Prostate gland (tissue), 2 donors: ENCODE data around the gene MIGA2. TPM values are rescaled to one million over a fixed set of nuclear protein-coding genes. Genes with fewer than 3 reads are reported as not detected.
"Not testable (repeated sequence)": the region's sequence is repeated elsewhere in the genome, so short reads cannot be mapped to it uniquely, and the experiment has no call there.

Experiments used
- DNase-seq: peaks from one replicate; pipeline ENCODE4 v3.0.0-alpha.2; 2019; ENCODE audit warnings: low spot score
- H3K27ac ChIP-seq, 2 donors: fragments of 200-600 bp; sonication (generic); 2 replicates each; pipeline ENCODE4 v1.5.1; 2017 to 2019
- H3K27me3 ChIP-seq: fragments of 200-600 bp; sonication (generic); replicated peaks from 2 replicates; pipeline ENCODE4 v1.5.1; 2019; ENCODE audit not compliant: insufficient read depth
- H3K36me3 ChIP-seq, 2 donors: fragments of 200-600 bp; sonication (generic); 1 replicate in 1 of 2; 2 replicates in 1 of 2; pipeline versions ENCODE4 v1.5.1 to v1.8.1; 2017 to 2019
- H3K4me1 ChIP-seq: fragments of 200-600 bp; sonication (generic); replicated peaks from 2 replicates; pipeline ENCODE4 v1.5.1; 2019
- H3K4me3 ChIP-seq, 2 donors: fragments of 200-600 bp; sonication (generic); 2 replicates each; pipeline ENCODE4 v1.5.1; 2017 to 2019
- H3K9me3 ChIP-seq: fragments of 200-600 bp; sonication (generic); 2 replicates; pipeline ENCODE4 v1.5.1; 2017
- CTCF ChIP-seq, 4 experiments: fragments of 200-600 bp in 2 of 4; fragments of 450-650 bp in 2 of 4; sonication (generic) in 2 of 4; IDR thresholded peaks; 1 replicate in 3 of 4; 2 replicates in 1 of 4; pipeline ENCODE4 v1.5.1; 2016 to 2019; ENCODE audit warnings: antibody characterized with exemption in 4 of 4, mild to moderate bottlenecking in 2 of 4, moderate library complexity in 2 of 4
- POLR2A ChIP-seq: fragments of 450-650 bp; IDR thresholded peaks from one replicate; pipeline ENCODE4 v1.6.1; 2016; ENCODE audit warnings: antibody characterized with exemption, mild to moderate bottlenecking
- POLR2AphosphoS5 ChIP-seq: sonication (generic); formaldehyde crosslinking; IDR thresholded peaks from one replicate; pipeline ENCODE4 v1.6.1; 2017; ENCODE audit warnings: antibody characterized with exemption
- WGBS: methylation state at CpG from one replicate; pipeline ENCODE4 v1.1.5; 2018; 5-methylcytosine and 5-hydroxymethylcytosine counted together
- intact Hi-C: fragments of 100-400 bp; cut with DNase I; formaldehyde crosslinking; loops from one replicate; pipeline ENCODE4 v1.14.2; 2022
- total RNA-seq, 2 donors: library from RNA; depleted of rRNA; stranded (reverse); fragments of >200 nt; gene quantifications; one replicate each; pipeline ENCODE4 v1.1.0, GENCODE V29; 2016

Gene MIGA2
- total RNA-seq, 2 donors from 2014 or later = 54.5 to 56.5 TPM

- H3K4me3 ChIP-seq = no peak overlapping the region
- no peak overlapping the region for H3K27ac ChIP-seq
- peaks cover 5% of the 10 kb centered on the region for H3K4me1 ChIP-seq
- TF ChIP-seq CTCF (IDR thresholded peaks at IDR 0.05) (no peak), POLR2A (no peak), POLR2AphosphoS5 (no peak)
- 89% methylated on average over 12 of the region's 12 CpGs for WGBS
- no peak for DNase-seq
- intact Hi-C loops = no loop called here
- no peaks in the 10 kb centered on the region for H3K27me3 ChIP-seq
- H3K36me3 ChIP-seq = no peaks in the 10 kb centered on the region
- no peaks in the 10 kb centered on the region for H3K9me3 ChIP-seq
Measured at GRCh38 chr9:129032541-129033159, 3.8 kb upstream of the MIGA2 start.

- DNase-seq = no peak
- TF ChIP-seq POLR2A = no peak
- TF ChIP-seq POLR2AphosphoS5 = no peak
- TF ChIP-seq CTCF (IDR thresholded peaks at IDR 0.05) = no peak
- Histone ChIP-seq H3K36me3 (no peaks in the 10 kb centered on the region), H3K27me3 (no peaks in the 10 kb centered on the region), H3K9me3 (no peaks in the 10 kb centered on the region), H3K4me3 (no peak overlapping the region), H3K4me1 (peaks cover 10% of the 10 kb centered on the region), H3K27ac (no peak overlapping the region)
- 90% methylated on average over 8 of the region's 8 CpGs for WGBS
- intact Hi-C loops = no loop called here
Measured at GRCh38 chr9:129033216-129033615, 3.2 kb upstream of the MIGA2 start.

GRCh38 chr9:129035838-129036237, 588 bp upstream of the MIGA2 start:
- Histone ChIP-seq H3K4me1 (peaks cover 11% of the 10 kb centered on the region), H3K27ac (peak overlapping the region; percentile 72 to 77), H3K4me3 (peak overlapping the region; percentile 81 to 96)
- DNase-seq, H3K27me3 ChIP-seq, H3K36me3 ChIP-seq, H3K9me3 ChIP-seq: not testable (repeated sequence)
- 45% methylated on average over 13 of the region's 13 CpGs for WGBS
- intact Hi-C loops = loop anchor here (1.0 kb wide), 1 partner anchor 8 kb away; the partner anchor contains the start of gene SH3GLB2

GRCh38 chr9:129036923-129037766, 719 bp downstream of the MIGA2 start:
- intact Hi-C loops = loop anchor here (1.0 kb wide), 1 partner anchor 9 kb away; the partner anchor contains the start of gene SH3GLB2
- Histone ChIP-seq H3K27me3 (no peaks in the 10 kb centered on the region), H3K27ac (peak overlapping the region; percentile 67 to 77), H3K9me3 (no peaks in the 10 kb centered on the region), H3K36me3 (peaks cover 4 to 7% of the 10 kb centered on the region in 2 donors), H3K4me1 (peaks cover 11% of the 10 kb centered on the region), H3K4me3 (peak overlapping the region; percentile 81 to 96)
- no peak for DNase-seq
- 6% methylated on average over 32 of the region's 32 CpGs for WGBS
- TF ChIP-seq POLR2A (no peak), POLR2AphosphoS5 (no peak), CTCF (IDR thresholded peaks at IDR 0.05) (no peak)

- H3K4me1 ChIP-seq = peaks cover 11% of the 10 kb centered on the region
- peak overlapping the region; percentile 26 to 35 for H3K27ac ChIP-seq
- no peak for DNase-seq
- intact Hi-C loops = no loop called here
- peaks cover 9 to 10% of the 10 kb centered on the region in 2 donors for H3K36me3 ChIP-seq
- H3K27me3 ChIP-seq = no peaks in the 10 kb centered on the region
- 25% methylated on average over 6 of the region's 6 CpGs for whole genome bisulfite sequencing
- no peaks in the 10 kb centered on the region for H3K9me3 ChIP-seq
- no peak for TF ChIP-seq CTCF (IDR thresholded peaks at IDR 0.05)
- no peak for TF ChIP-seq POLR2A
- no peak for TF ChIP-seq POLR2AphosphoS5
- H3K4me3 ChIP-seq = peak overlapping the region; percentile 81 to 96
Measured at GRCh38 chr9:129037767-129038098, 1.3 kb downstream of the MIGA2 start.
